Activated B cell treated with CpG ODN at 0.5 μM for 24 hours (primary cell): Measurements from ENCODE around the gene CRYGC. TPM values are rescaled to one million over a fixed set of nuclear protein-coding genes. Genes with fewer than 3 reads are reported as not detected.
"Not testable (repeated sequence)": the region's sequence is repeated elsewhere in the genome, so short reads cannot be mapped to it uniquely, and the experiment has no call there.

ENCODE experiments used
- ATAC-seq: fragments of 200-7000 bp; cut with Tn5 transposase; one replicate; pipeline ENCODE4 v1.10.0; 2021; ENCODE audit warnings: low read depth, mild to moderate bottlenecking, moderate library complexity
- CTCF ChIA-PET: fragments of 350-600 bp; sonication (Branson Sonifier 250); formaldehyde crosslinking; loops from one replicate; lab custom pipeline; 2021; ENCODE audit warnings: antibody characterized with exemption; lab: Charles Lee
- POLR2A ChIA-PET: fragments of 350-600 bp; sonication (Branson Sonifier 250); formaldehyde crosslinking; loops from one replicate; lab custom pipeline; 2021; ENCODE audit warnings: antibody characterized with exemption; lab: Charles Lee
- DNase-seq: peaks from one replicate; pipeline ENCODE4 v3.0.0; 2022
- H3K27ac Mint-ChIP-seq: one replicate; pipeline ENCODE4 v1.8.0; 2020; ENCODE audit warnings: mixed read lengths
- H3K27me3 Mint-ChIP-seq: one replicate; pipeline ENCODE4 v1.8.0; 2021; ENCODE audit warnings: mixed read lengths
- H3K36me3 Mint-ChIP-seq: one replicate; pipeline ENCODE4 v1.8.0; 2021; ENCODE audit warnings: low read depth, mixed read lengths
- H3K4me1 Mint-ChIP-seq: one replicate; pipeline ENCODE4 v1.8.0; 2021; ENCODE audit warnings: mixed read lengths
- H3K4me3 Mint-ChIP-seq: one replicate; pipeline ENCODE4 v1.8.0; 2020; ENCODE audit warnings: mild to moderate bottlenecking, mixed read lengths
- H3K9me3 Mint-ChIP-seq: one replicate; pipeline ENCODE4 v1.8.0; 2020; ENCODE audit warnings: mixed read lengths
- intact Hi-C: fragments of 100-400 bp; cut with micrococcal nuclease; formaldehyde crosslinking; loops from one replicate; pipeline ENCODE4 v1.15.1; 2024
- total RNA-seq: library from RNA; stranded (reverse); gene quantifications from 2 replicates; pipeline ENCODE4 v1.2.3, GENCODE V29; 2022
- TF ChIP-seq, protein P1 (sequence below): fragments of 200-600 bp; IDR thresholded peaks from one replicate; pipeline ENCODE4 v1.8.0; 2022; ENCODE audit warnings: antibody characterized with exemption, mild to moderate bottlenecking

The CRYGC gene
- total RNA-seq, 1 donor from 2014 or later, result not detected

GRCh38 chr2:208112969-208113368, 16.7 kb downstream of the CRYGC start:
- ATAC-seq, result no peak
- H3K4me1 Mint-ChIP-seq, result no peaks in the 10 kb centered on the region
- no peak for DNase-seq
- no peaks in the 10 kb centered on the region for H3K36me3 Mint-ChIP-seq
- CTCF ChIA-PET, result no interaction called here
- TF ChIP-seq, protein P1, sequence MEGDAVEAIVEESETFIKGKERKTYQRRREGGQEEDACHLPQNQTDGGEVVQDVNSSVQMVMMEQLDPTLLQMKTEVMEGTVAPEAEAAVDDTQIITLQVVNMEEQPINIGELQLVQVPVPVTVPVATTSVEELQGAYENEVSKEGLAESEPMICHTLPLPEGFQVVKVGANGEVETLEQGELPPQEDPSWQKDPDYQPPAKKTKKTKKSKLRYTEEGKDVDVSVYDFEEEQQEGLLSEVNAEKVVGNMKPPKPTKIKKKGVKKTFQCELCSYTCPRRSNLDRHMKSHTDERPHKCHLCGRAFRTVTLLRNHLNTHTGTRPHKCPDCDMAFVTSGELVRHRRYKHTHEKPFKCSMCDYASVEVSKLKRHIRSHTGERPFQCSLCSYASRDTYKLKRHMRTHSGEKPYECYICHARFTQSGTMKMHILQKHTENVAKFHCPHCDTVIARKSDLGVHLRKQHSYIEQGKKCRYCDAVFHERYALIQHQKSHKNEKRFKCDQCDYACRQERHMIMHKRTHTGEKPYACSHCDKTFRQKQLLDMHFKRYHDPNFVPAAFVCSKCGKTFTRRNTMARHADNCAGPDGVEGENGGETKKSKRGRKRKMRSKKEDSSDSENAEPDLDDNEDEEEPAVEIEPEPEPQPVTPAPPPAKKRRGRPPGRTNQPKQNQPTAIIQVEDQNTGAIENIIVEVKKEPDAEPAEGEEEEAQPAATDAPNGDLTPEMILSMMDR, result no peak
- no peak overlapping the region for H3K4me3 Mint-ChIP-seq
- no peak overlapping the region for H3K27ac Mint-ChIP-seq
- H3K27me3 Mint-ChIP-seq, result peaks cover 4% of the 10 kb centered on the region
- H3K9me3 Mint-ChIP-seq, result no peaks in the 10 kb centered on the region
- intact Hi-C loops, result no loop called here
- POLR2A ChIA-PET, result no interaction called here

DNA sequence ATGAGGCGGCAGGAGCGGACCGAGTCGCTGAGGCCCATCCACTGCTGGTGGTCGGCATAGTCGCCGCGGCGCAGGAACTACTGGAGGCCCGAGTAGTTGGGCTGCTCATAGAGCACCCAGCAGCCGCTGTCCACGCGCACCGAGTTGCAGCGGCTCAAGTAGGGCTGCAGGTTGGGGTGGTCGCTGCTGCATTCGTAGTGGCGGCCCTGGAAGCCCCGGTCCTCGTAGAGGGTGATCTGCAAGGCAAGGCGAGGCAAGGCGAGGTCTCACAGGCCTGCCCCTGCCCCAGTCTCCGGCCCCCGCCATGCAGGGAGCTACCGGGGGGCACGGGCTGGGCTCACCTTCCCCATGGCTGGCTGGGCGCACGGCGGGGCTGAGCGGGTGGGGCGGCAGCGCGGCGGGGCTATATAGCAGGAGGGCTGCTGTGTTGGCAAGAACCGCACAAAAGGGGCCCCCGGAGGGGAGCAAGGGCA, 17.3 kb downstream of the CRYGC start:
- intact Hi-C loops, ATAC-seq, CTCF ChIA-PET, H3K4me3 Mint-ChIP-seq, H3K4me1 Mint-ChIP-seq, POLR2A ChIA-PET, H3K27ac Mint-ChIP-seq, DNase-seq, H3K27me3 Mint-ChIP-seq, H3K36me3 Mint-ChIP-seq, H3K9me3 Mint-ChIP-seq: not testable (repeated sequence)

DNA sequence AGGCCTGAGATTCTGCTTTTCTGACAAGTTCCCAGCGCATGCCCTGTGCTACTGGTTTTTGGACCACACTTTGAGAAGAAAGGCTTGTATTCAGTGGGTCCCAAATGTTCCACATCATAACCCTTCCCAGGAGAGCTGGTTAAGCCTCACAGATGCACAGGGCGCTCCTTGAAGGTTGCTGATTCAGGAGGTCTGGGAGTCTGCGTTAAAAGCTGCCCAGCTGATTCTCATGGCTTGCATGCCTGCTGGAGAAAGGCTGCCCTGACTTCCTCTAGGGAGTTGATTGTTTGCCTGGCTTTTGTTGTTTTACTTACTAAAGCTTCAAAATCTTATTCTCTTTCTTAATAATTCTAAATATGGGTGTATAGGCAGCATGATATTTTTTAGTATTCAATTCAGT, 26.0 kb downstream of the CRYGC start:
- Mint-ChIP-seq H3K4me3 (no peak overlapping the region), H3K4me1 (no peaks in the 10 kb centered on the region), H3K9me3 (no peaks in the 10 kb centered on the region), H3K36me3 (no peaks in the 10 kb centered on the region), H3K27ac (no peak overlapping the region), H3K27me3 (peaks cover 13% of the 10 kb centered on the region)
- intact Hi-C loops, result no loop called here
- TF ChIP-seq, protein P1, result no peak
- POLR2A ChIA-PET, result no interaction called here
- CTCF ChIA-PET, result no interaction called here
- ATAC-seq (no peak), DNase-seq (no peak)

- Mint-ChIP-seq H3K9me3 (no peaks in the 10 kb centered on the region), H3K27ac (no peak overlapping the region), H3K4me1 (no peaks in the 10 kb centered on the region), H3K4me3 (no peak overlapping the region), H3K27me3 (peaks cover 16% of the 10 kb centered on the region), H3K36me3 (no peaks in the 10 kb centered on the region)
- intact Hi-C loops, result no loop called here
- POLR2A ChIA-PET, result no interaction called here
- ATAC-seq (no peak), DNase-seq (no peak)
- CTCF ChIA-PET, result no interaction called here
- TF ChIP-seq, protein P1, result no peak
Measured at GRCh38 chr2:208101716-208102631, 27.7 kb downstream of the CRYGC start.

DNA sequence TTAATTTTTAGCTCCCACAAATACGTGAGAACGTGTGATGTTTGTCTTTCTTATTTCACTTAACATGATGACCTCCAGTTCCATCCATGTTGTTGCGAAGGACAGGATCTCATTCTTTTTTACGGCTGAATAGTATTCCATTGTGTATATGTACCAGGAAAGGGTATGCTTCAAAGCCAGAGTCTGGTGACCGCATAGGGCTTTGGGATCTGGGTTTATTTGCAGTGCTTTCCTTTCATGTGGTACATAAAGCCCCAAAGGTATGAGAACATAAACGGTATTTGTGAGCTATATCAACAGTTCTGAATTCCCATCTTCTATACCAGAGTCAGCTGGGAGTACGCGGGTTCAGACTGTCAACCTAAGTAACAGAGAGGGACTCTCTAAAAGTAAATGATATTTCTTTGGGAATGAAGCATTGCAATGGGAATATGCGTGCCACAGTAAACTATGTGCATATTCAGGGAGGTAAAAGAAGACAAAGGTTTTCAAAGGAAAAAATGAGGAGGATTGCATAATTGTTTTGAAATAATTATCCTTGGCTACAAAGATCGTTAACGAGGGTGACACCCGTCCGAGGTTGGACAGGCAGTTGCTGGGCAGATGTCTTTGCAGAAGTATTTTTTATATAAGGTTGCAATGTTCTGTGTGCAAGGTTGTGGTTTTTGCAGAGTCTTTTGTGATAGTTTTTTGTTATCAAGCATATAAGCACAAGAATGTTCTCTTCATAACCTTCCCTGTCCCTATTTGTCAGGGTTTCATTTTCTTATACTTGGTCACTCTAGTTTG, 29.8 kb downstream of the CRYGC start:
- ChIA-PET POLR2A (no interaction called here), CTCF (no interaction called here)
- TF ChIP-seq, protein P1, result no peak
- no peaks in the 10 kb centered on the region for H3K9me3 Mint-ChIP-seq
- H3K27ac Mint-ChIP-seq, result no peak overlapping the region
- ATAC-seq, result no peak
- intact Hi-C loops, result no loop called here
- DNase-seq, result no peak
- H3K27me3 Mint-ChIP-seq, result peaks cover 16% of the 10 kb centered on the region
- H3K4me1 Mint-ChIP-seq, result no peaks in the 10 kb centered on the region
- no peak overlapping the region for H3K4me3 Mint-ChIP-seq
- no peaks in the 10 kb centered on the region for H3K36me3 Mint-ChIP-seq

- peaks cover 16% of the 10 kb centered on the region for H3K27me3 Mint-ChIP-seq
- POLR2A ChIA-PET, intact Hi-C loops, H3K27ac Mint-ChIP-seq, DNase-seq, ATAC-seq, H3K4me3 Mint-ChIP-seq, H3K9me3 Mint-ChIP-seq, H3K36me3 Mint-ChIP-seq, H3K4me1 Mint-ChIP-seq: not testable (repeated sequence)
- CTCF ChIA-PET, result interaction anchor here (1.5 kb wide), 1 partner anchor 27 kb away, joined by 4 read pairs; no protein-coding TSS in a partner anchor
Measured at GRCh38 chr2:208098701-208099100, 30.9 kb downstream of the CRYGC start.
